Mesendoderm (in vitro differentiated cells): ENCODE measurements around the gene KCNJ12.
"Not testable (repeated sequence)": the region's sequence is repeated elsewhere in the genome, so short reads cannot be mapped to it uniquely, and the experiment has no call there.

Experiments
- DNase-seq: peaks from one replicate; pipeline ENCODE4 v3.0.0; 2013
- H2AK5ac ChIP-seq: 2 replicates; pipeline ENCODE4 v1.6.1; 2013; ENCODE audit warnings: low read length, inconsistent platforms
- H2BK120ac ChIP-seq: 2 replicates; pipeline ENCODE4 v1.6.1; 2013; ENCODE audit warnings: low read depth, mild to moderate bottlenecking, low read length, moderate library complexity, mixed read lengths
- H2BK15ac ChIP-seq: replicated peaks from 2 replicates; pipeline ENCODE4 v1.6.1; 2013; ENCODE audit warnings: low read depth, mild to moderate bottlenecking, moderate library complexity
- H2BK5ac ChIP-seq: 2 replicates; pipeline ENCODE4 v1.6.1; 2013; ENCODE audit warnings: low read length, inconsistent platforms
- H3K18ac ChIP-seq: 2 replicates; pipeline ENCODE4 v1.6.1; 2013; ENCODE audit warnings: mild to moderate bottlenecking, low read length, mixed read lengths
- H3K23ac ChIP-seq: one replicate; pipeline ENCODE4 v1.6.1; 2013; ENCODE audit warnings: low read length
- H3K27ac ChIP-seq: 2 replicates; pipeline ENCODE4 v1.5.1; 2013; ENCODE audit warnings: low read depth, mild to moderate bottlenecking, inconsistent platforms, low read length, moderate library complexity
- H3K27me3 ChIP-seq: 2 replicates; pipeline ENCODE4 v1.6.1; 2013; ENCODE audit warnings: low read length, control low read depth, mild to moderate bottlenecking, inconsistent platforms; ENCODE audit not compliant: insufficient read depth, poor library complexity
- H3K36me3 ChIP-seq: 2 replicates; pipeline ENCODE4 v1.6.1; 2013; ENCODE audit warnings: low read length, inconsistent platforms; ENCODE audit not compliant: control insufficient read depth, insufficient read depth
- H3K4ac ChIP-seq: one replicate; pipeline ENCODE4 v1.6.1; 2013; ENCODE audit warnings: low read depth, mild to moderate bottlenecking, low read length, moderate library complexity
- H3K4me1 ChIP-seq: 2 replicates; pipeline ENCODE4 v1.6.1; 2013; ENCODE audit warnings: low read depth, low read length, inconsistent platforms; ENCODE audit not compliant: control insufficient read depth
- H3K4me2 ChIP-seq: 2 replicates; pipeline ENCODE4 v1.6.1; 2013; ENCODE audit warnings: low read length
- H3K4me3 ChIP-seq: 2 replicates; pipeline ENCODE4 v1.5.1; 2013; ENCODE audit warnings: mild to moderate bottlenecking, low read length
- H3K56ac ChIP-seq: one replicate; pipeline ENCODE4 v1.6.1; 2013; ENCODE audit warnings: low read length
- H3K79me1 ChIP-seq: 2 replicates; pipeline ENCODE4 v1.6.1; 2013; ENCODE audit warnings: low read length, inconsistent platforms
- H3K79me2 ChIP-seq: 2 replicates; pipeline ENCODE4 v1.6.1; 2013; ENCODE audit warnings: mild to moderate bottlenecking, low read length; ENCODE audit not compliant: control insufficient read depth, insufficient read depth
- H3K9ac ChIP-seq: 2 replicates; pipeline ENCODE4 v1.6.1; 2013; ENCODE audit warnings: low read length, inconsistent platforms
- H4K5ac ChIP-seq: one replicate; pipeline ENCODE4 v1.6.1; 2013; ENCODE audit warnings: low read length
- H4K8ac ChIP-seq: one replicate; pipeline ENCODE4 v1.6.1; 2013; ENCODE audit warnings: low read depth, mild to moderate bottlenecking, control low read depth, low read length, moderate library complexity
- WGBS: extraction: QIAGEN DNeasy Blood & Tissue Kit; methylation state at CpG from one replicate; pipeline ENCODE4 v1.1.7; 2013; ENCODE audit warnings: low lambda C conversion rate, missing lambda C conversion rate; ENCODE audit not compliant: insufficient coverage; ENCODE audit errors: extremely low coverage; 5-methylcytosine and 5-hydroxymethylcytosine counted together

The KCNJ12 gene

DNA sequence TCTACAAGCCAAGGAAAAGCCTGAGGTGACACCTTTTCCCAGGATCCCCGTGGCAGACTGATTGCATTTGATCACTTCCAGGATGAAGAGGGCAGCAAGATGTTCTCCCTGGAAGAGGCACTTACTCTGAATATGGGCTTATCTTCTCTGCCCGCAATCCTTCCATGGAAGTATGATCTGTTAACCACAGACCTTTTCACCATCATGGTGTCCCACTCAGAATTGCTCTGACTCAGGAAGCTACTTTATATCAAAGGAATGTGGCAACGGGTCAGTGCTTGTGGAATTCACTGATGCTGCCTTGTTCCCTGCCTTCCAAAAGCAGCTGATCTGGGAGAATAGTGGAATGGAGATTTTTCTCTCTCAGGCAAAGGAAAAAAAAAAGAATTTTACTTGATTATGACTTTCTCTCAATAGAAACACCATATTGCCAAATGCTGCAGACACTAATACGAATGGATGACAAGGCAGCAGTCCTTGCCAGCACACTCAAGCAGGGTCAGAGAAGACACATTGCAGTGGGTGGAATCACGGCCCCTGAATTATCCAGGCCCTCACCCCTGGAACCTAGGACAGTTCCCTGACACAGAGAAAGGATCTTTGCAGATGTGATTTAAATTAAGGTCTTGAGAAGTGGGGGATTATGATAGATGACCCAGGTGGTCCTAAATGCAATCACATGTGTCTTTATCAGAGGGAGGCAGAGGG, 53.9 kb downstream of the KCNJ12 start:
- not testable (repeated sequence) for H3K4me2 ChIP-seq, H4K5ac ChIP-seq, H3K23ac ChIP-seq, H3K79me1 ChIP-seq, H3K18ac ChIP-seq, H3K4me3 ChIP-seq, H2AK5ac ChIP-seq, H3K36me3 ChIP-seq, H3K9ac ChIP-seq, H3K4me1 ChIP-seq, DNase-seq, H2BK15ac ChIP-seq, H3K27ac ChIP-seq, H3K56ac ChIP-seq, H4K8ac ChIP-seq, H2BK5ac ChIP-seq, H2BK120ac ChIP-seq, H3K79me2 ChIP-seq, H3K4ac ChIP-seq, H3K27me3 ChIP-seq
- WGBS, result no CpG with 5 or more reads among the region's 5 CpGs

DNA sequence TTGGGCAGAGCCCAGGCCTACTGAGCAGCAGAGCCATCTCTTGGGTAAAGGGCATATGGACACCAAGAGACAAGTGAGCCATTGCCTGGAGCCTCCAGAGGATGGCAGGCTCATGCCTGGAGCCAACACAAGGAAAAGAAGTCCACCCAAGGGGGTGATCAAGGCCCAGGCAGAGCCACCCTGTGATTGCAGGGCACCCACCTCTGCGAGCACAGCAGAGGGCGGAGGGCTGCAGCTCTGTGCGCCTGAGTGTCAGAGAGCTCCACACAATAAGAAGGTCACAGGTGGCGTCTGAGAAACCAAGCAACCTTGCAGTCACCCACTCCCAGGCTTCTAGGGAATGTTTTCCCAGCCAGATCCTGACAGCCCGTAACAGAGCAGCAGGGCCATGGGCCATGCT, 57.8 kb downstream of the KCNJ12 start:
- not testable (repeated sequence) for H4K5ac ChIP-seq, H3K9ac ChIP-seq, H3K27ac ChIP-seq, H2AK5ac ChIP-seq, H3K4me1 ChIP-seq, DNase-seq, H3K56ac ChIP-seq, H2BK5ac ChIP-seq, H3K4me3 ChIP-seq, H3K79me2 ChIP-seq, H3K4ac ChIP-seq, H3K27me3 ChIP-seq, H3K4me2 ChIP-seq, H2BK15ac ChIP-seq, H3K36me3 ChIP-seq, H3K23ac ChIP-seq, H3K18ac ChIP-seq, H4K8ac ChIP-seq, H2BK120ac ChIP-seq, H3K79me1 ChIP-seq
- WGBS, result no CpG with 5 or more reads among the region's 5 CpGs

GRCh38 chr17:21434976-21435375, 58.8 kb downstream of the KCNJ12 start:
- not testable (repeated sequence) for H3K4ac ChIP-seq, H4K8ac ChIP-seq, H3K56ac ChIP-seq, H3K4me2 ChIP-seq, H3K36me3 ChIP-seq, H2AK5ac ChIP-seq, H3K27ac ChIP-seq, H2BK15ac ChIP-seq, DNase-seq, H3K4me3 ChIP-seq, H3K4me1 ChIP-seq, H3K9ac ChIP-seq, H3K79me1 ChIP-seq, H2BK120ac ChIP-seq, H4K5ac ChIP-seq, H3K27me3 ChIP-seq, H3K23ac ChIP-seq, H2BK5ac ChIP-seq, H3K18ac ChIP-seq, H3K79me2 ChIP-seq
- WGBS, result no CpG with 5 or more reads among the region's 2 CpGs

DNA sequence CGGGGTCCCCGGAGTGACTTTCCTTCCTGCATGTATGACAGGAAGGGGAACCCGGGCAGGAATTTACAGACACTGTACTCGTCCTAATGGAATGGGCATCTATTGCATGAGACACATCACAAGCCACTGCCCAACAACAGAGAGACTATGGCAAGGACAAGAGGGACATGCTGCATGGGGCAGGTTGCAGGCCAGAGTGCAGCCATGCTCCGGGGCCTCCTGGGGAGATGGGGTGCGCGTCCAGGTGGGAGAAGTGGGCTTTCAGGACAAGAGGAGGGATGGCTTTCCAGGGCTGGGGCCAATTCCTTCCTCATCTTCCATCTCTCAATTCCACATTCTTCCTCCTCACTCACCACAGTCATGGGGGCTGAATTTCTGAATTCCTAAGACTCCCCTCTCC, 60.3 kb downstream of the KCNJ12 start:
- not testable (repeated sequence) for H3K36me3 ChIP-seq, H3K56ac ChIP-seq, H3K79me1 ChIP-seq, H2AK5ac ChIP-seq, H3K23ac ChIP-seq, H4K8ac ChIP-seq, H3K27me3 ChIP-seq, H4K5ac ChIP-seq, DNase-seq, H2BK120ac ChIP-seq, H3K4me3 ChIP-seq, H3K9ac ChIP-seq, H3K4me2 ChIP-seq, H3K79me2 ChIP-seq, H3K4ac ChIP-seq, H3K27ac ChIP-seq, H2BK15ac ChIP-seq, H3K18ac ChIP-seq, H2BK5ac ChIP-seq, H3K4me1 ChIP-seq
- no CpG with 5 or more reads among the region's 7 CpGs for WGBS

DNA sequence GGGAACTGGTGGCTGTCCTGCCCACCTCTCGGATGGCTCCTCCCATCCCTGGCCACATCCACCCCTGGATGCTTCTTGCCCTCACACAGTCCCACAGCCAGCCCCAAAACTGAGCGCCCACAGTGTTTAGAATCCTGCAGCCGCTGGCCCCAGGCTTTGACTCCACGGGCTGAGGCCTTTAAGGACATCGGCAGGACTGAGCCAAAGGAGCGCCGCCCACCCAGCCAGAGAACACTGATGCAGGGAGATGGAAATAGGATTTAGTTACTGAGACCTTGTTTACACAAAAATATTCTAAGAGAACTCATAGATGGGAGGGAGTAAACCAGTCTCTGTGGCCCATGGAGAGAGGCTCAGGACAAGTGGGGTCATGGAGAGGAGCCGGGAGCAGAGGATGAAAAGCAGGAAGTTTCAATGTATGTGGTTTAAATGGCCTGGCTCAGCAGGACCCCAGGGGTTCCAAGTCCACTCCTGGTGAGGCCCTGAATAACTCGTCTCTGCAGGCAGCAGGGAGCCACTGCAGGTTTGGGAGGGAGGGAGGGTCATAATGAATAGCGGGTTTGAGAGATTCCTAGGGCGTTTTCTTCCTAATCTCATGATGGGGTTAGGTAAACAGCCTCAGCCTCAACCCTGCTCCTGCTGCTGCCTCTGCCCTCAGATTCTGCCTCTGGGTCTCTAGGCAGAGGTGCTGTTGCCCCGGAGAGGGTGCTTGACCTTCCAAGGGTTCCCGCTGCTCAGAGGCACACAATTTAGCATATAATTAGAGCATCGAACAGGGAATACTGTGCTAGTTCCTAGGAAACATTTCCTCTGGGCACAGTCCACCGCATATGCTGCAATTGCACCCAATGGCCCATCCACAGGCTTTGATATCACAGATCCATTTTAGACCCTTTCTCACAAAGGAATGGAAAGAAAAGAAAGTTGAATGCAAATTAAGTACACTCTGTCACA, 61.0 kb downstream of the KCNJ12 start:
- H3K23ac ChIP-seq, H2BK5ac ChIP-seq, H3K79me1 ChIP-seq, H4K8ac ChIP-seq, H3K9ac ChIP-seq, H2AK5ac ChIP-seq, H4K5ac ChIP-seq, H3K27me3 ChIP-seq, H3K79me2 ChIP-seq, DNase-seq, H3K4me3 ChIP-seq, H3K18ac ChIP-seq, H2BK15ac ChIP-seq, H3K56ac ChIP-seq, H2BK120ac ChIP-seq, H3K4ac ChIP-seq, H3K36me3 ChIP-seq, H3K4me1 ChIP-seq, H3K4me2 ChIP-seq, H3K27ac ChIP-seq: not testable (repeated sequence)
- no CpG with 5 or more reads among the region's 15 CpGs for WGBS
